Activated CD4-positive, CD25-positive, alpha-beta regulatory T cell treated with anti-CD3 and anti-CD28 coated beads, Interleukin-2, amount 50 U/mL, for 16 hours (primary cell): ENCODE results near the gene NIPAL1.

Experiments used
- DNase-seq: peaks from one replicate; pipeline ENCODE4 v3.0.0-alpha.2; 2020; ENCODE audit warnings: low read depth, low spot score

NIPAL1 gene

GRCh38 chr4:48064349-48064748 is 47.8 kb downstream of the NIPAL1 start:
- DNase-seq: no peak

- DNase-seq: no peak
Measured at GRCh38 chr4:48065587-48066052, 49.0 kb downstream of the NIPAL1 start.

- DNase-seq: no peak
Measured at GRCh38 chr4:48067536-48067935, 51.0 kb downstream of the NIPAL1 start.

GRCh38 chr4:48068182-48068581 is 51.6 kb downstream of the NIPAL1 start:
- DNase-seq: no peak

- no peak for DNase-seq
Measured at GRCh38 chr4:48069026-48069425, 52.5 kb downstream of the NIPAL1 start.

- no peak for DNase-seq
Measured at GRCh38 chr4:48071191-48071590, 54.6 kb downstream of the NIPAL1 start.

- no peak for DNase-seq
Measured at GRCh38 chr4:48073567-48074103, 57.1 kb downstream of the NIPAL1 start.

- no peak for DNase-seq
Measured at GRCh38 chr4:48074657-48075056, 58.1 kb downstream of the NIPAL1 start.

- no peak for DNase-seq
Measured at GRCh38 chr4:48078425-48078824, 61.9 kb downstream of the NIPAL1 start.

- no peak for DNase-seq
Measured at GRCh38 chr4:48078862-48079655, 62.5 kb downstream of the NIPAL1 start.

GRCh38 chr4:48079972-48080391 is 63.4 kb downstream of the NIPAL1 start:
- DNase-seq: no peak

GRCh38 chr4:48081196-48081595 is 64.6 kb downstream of the NIPAL1 start:
- DNase-seq: no peak

GRCh38 chr4:48082956-48083355 is 66.4 kb downstream of the NIPAL1 start:
- no peak for DNase-seq

GRCh38 chr4:48085821-48086589 is 69.4 kb downstream of the NIPAL1 start:
- no peak for DNase-seq
